Measurements from ENCODE around the gene ANKRD36C.
"Not testable (repeated sequence)": the region's sequence is repeated elsewhere in the genome, so short reads cannot be mapped to it uniquely, and the experiment has no call there.

The ANKRD36C gene

DNA sequence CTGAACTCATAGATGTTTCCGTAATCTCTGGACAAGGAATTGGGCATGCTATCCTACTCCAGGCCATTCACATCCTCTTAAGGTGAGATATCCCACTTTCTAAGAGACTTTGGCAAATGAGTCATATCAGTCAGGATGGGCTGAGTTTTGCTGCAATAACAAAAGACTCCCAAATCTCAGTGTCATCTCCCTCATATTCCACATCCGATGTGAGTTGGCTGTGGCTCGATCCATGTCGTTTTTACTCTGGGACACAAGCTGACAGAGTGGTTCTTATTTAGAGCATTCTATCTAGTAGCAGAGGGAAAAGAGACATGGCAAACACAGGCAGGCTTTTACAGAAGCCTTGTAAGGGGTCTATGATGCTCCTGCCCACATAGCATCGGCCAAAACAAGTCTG is 14.6 kb upstream of the ANKRD36C start:
- not testable (repeated sequence) for DNase-seq

GRCh38 chr2:95992520-95993272 is 1.1 kb upstream of the ANKRD36C start:
- peak; percentile 14 for DNase-seq

DNA sequence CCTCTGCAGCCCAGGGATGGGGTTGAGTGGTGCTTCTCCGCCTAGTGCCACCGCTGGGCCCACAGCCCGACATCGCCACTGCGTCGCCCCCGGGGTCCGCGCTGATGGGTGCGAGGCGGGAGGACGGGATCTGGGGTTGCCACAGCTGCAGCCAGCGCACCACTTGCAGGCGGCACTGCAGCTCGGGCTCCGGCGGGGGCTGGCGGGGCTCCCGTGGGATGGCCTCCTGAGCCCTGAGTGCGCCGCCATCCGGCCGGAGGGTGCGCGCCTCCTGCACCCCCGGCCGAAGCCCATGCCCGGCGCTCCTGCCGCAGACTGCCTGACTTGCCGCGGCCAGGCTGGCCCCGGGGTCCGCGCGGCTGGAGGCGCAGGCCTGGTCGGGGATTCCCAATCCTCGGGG is 478 bp upstream of the ANKRD36C start:
- DNase-seq: not testable (repeated sequence)

- DNase-seq: not testable (repeated sequence)
These were observed 740 bp downstream of the ANKRD36C start for GRCh38 chr2:95990884-95991283.

DNA sequence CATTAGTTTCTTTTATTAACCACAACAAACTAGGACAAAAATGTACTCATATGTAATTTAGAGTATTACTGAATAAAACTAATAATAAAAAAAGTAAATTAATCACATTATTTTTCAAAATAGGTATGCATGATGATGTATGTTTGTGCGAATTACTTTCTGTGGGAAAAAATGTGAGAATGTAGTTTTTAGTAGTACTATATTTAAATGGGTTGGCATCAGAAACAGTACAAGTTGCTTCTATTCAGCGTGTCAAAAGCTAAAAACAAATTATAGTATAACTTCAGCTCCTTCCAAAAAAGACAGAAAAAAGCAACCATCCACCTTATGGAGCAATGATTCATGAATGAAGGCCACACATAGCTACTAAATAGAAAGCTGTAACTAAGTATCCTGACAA is 40.0 kb downstream of the ANKRD36C start:
- DNase-seq: not testable (repeated sequence)

DNA sequence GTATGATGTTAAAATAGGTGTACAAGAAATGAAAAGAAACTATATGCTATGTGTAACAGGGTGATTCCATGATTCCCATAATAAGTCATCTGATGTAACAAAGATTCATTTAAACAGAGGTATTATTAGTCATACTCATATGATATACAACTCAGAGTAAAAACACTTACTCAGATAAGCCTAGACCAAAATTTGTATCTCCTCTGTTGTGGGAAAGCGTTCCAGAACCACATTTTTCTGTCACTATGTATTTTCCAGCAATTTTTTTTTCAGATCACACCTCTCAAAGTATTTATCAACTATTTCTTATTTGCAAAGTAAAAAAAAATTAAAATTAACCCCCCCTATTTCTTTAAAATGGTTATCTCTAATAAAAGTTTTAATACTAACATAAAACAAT is 43.6 kb downstream of the ANKRD36C start:
- not testable (repeated sequence) for DNase-seq

- DNase-seq: not testable (repeated sequence)
These were observed 51.7 kb downstream of the ANKRD36C start for GRCh38 chr2:95939947-95940346.

DNA sequence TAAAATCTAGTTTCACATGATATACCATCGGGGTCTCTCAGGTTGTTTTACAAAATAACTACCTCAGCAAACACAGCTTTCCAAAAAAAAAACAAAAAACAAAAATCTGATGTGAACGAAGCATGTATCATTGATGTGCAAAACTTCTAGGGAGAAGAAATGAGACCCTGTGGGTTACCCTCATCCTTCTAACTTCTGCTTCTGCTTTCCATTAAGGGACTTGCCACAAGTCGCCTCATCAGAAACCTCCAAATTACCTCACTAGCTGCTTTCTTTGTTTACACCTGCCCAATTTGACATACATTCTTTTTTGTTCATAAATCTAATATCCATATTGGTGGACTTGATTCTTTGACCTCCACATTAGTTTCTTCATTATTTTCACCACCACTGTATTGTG is 60.9 kb downstream of the ANKRD36C start:
- peak; percentile 0 for DNase-seq

DNA sequence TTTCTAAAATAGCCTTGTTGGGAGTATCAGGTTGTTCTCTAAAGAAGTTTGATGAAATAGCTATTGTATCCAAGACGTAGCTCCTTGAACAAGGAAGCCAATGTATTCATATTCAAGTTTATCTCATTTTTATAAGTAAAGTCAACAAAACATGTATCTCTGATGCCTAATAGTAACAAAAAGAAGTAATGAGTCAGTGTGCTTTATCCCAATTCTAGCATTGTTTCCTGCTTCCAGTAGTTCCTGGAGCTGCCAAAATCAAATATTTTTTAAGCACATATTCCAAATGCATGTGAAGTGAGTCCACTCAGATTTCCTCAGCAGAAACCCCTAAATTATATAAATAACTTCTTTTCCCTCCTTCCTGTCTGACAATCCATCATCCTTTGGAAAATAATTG is 74.6 kb downstream of the ANKRD36C start:
- DNase-seq: not testable (repeated sequence)

DNA sequence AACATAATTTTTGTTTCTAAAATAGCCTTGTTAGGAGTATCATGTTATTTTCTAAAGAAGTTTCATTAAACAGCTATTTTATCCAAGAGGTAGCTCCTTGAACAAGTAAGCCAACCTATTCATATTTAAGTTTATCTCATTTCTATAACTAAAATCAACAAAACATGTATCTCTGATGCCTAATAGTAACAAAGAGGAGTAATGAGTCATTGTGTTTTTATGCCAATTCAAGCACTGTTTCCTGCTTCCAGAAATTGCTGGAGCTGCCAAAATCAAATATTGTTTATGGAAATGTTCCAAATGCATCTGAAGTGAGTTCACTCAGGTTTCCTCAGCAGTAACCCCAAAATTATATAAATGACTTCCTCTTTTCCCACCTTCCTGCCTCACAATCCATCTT is 76.5 kb downstream of the ANKRD36C start:
- DNase-seq: not testable (repeated sequence)

- not testable (repeated sequence) for DNase-seq
These were observed 80.2 kb downstream of the ANKRD36C start for GRCh38 chr2:95911431-95911830.

- not testable (repeated sequence) for DNase-seq
These were observed 97.2 kb downstream of the ANKRD36C start for GRCh38 chr2:95894443-95894842.

- DNase-seq: not testable (repeated sequence)
These were observed 123.7 kb downstream of the ANKRD36C start for GRCh38 chr2:95867929-95868328.

GRCh38 chr2:95867047-95867677 is 124.5 kb downstream of the ANKRD36C start:
- not testable (repeated sequence) for DNase-seq

GRCh38 chr2:95862121-95862520 is 129.5 kb downstream of the ANKRD36C start:
- DNase-seq: not testable (repeated sequence)

GRCh38 chr2:95836151-95836550 is 155.5 kb downstream of the ANKRD36C start:
- DNase-seq: no peak

GRCh38 chr2:95834077-95835013 is 157.3 kb downstream of the ANKRD36C start:
- DNase-seq: not testable (repeated sequence)

DNA sequence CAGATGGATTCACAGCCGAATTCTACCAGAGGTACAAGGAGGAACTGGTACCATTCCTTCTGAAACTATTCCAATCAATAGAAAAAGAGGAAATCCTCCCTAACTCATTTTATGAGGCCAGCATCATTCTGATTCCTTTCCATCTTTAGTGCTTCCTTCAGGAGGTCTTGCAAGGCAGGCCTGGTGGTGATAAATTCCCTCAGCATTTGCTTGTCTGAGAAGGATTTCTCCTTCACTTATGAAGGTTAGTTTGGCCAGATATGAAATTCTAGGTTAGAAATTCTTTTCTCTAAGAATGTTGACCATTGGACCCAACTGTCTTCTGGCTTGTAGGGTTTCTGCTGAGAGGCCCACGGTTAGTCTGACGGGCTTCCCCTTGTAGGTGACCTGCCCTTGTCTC is 167.4 kb downstream of the ANKRD36C start:
- not testable (repeated sequence) for DNase-seq

DNA sequence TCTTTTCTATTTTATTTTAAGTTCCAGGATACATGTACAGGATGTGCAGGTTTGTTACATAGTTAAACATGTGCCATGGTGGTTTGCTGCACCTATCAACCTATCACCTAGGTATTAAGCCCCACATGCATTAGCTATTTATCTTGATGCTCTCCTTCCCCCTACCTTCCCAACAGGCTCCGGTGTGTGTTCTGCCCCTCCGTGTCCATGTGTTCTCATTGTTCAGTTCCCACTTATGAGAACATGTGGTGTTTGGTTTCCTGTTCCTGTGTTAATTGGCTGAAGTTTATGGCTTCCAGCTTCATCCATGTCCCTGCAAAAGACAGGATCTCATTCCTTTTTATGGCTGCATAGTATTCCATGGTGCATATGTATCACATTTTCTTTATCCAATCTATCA is 174.1 kb downstream of the ANKRD36C start:
- DNase-seq: not testable (repeated sequence)

DNA sequence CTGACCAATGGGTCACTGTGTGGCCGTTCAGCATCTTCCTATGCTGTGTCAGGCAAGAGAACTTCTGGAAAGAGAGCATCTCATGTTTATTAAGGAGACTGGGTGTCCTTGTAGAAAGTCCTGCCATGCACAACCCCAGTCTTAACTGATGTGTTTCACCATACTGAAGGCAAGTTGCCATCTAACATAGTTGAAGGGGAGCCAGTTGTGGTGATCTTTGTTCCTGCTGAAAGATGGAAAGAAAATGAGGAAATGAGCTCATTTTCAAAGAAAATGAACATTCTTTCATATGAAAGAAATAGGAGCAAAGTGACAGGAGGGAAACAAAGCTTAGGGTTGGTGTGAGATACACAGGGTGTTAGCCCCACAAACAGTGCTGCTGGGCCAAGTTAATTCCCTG is 178.3 kb downstream of the ANKRD36C start:
- DNase-seq: not testable (repeated sequence)

GRCh38 chr2:95799892-95800291 is 191.7 kb downstream of the ANKRD36C start:
- DNase-seq: no peak

GRCh38 chr2:95799147-95799889 is 192.3 kb downstream of the ANKRD36C start:
- not testable (repeated sequence) for DNase-seq
